HEK293T (cell line): ENCODE results near the gene BCAR3.
"Not testable (repeated sequence)": the region's sequence is repeated elsewhere in the genome, so short reads cannot be mapped to it uniquely, and the experiment has no call there.

ENCODE experiments used
- CTCF ChIA-PET: fragments of 350-600 bp; formaldehyde crosslinking; extraction: SDS; loops from one replicate; lab custom pipeline; 2021; ENCODE audit warnings: antibody characterized with exemption, inconsistent platforms; lab: Yijun Ruan, JAX
- POLR2A ChIA-PET: fragments of 350-600 bp; formaldehyde crosslinking; extraction: SDS; loops from one replicate; lab custom pipeline; 2020; ENCODE audit warnings: antibody characterized with exemption, inconsistent platforms; lab: Yijun Ruan, JAX
- DNase-seq: peaks from one replicate; pipeline ENCODE4 v3.0.0; 2012; ENCODE audit warnings: mixed read lengths; ENCODE audit errors: extremely low spot score
- ARNT ChIP-seq: fragments of 450-650 bp; IDR thresholded peaks from 2 replicates; pipeline ENCODE4 v1.6.1; 2017; ENCODE audit warnings: mild to moderate bottlenecking
- BHLHE40 ChIP-seq: fragments of 450-650 bp; IDR thresholded peaks from 2 replicates; pipeline ENCODE4 v1.6.1; 2016; ENCODE audit warnings: mild to moderate bottlenecking, moderate library complexity, borderline replicate concordance
- CTBP1 ChIP-seq: fragments of 450-650 bp; IDR thresholded peaks from 2 replicates; pipeline ENCODE4 v1.6.1; 2016; ENCODE audit warnings: borderline replicate concordance
- ELF4 ChIP-seq: fragments of 450-650 bp; IDR thresholded peaks from 2 replicates; pipeline ENCODE4 v1.6.1; 2017; ENCODE audit warnings: antibody characterized with exemption
- FOXK2 ChIP-seq: fragments of 450-650 bp; IDR thresholded peaks from 2 replicates; pipeline ENCODE4 v1.6.1; 2016; ENCODE audit warnings: mild to moderate bottlenecking
- FOXM1 ChIP-seq: fragments of 450-650 bp; IDR thresholded peaks from 2 replicates; pipeline ENCODE4 v1.6.1; 2017; ENCODE audit warnings: mild to moderate bottlenecking, borderline replicate concordance
- HDGF ChIP-seq: fragments of 450-650 bp; IDR thresholded peaks from 2 replicates; pipeline ENCODE4 v1.6.1; 2017; ENCODE audit warnings: antibody characterized with exemption, borderline replicate concordance
- L3MBTL2 ChIP-seq: fragments of 450-650 bp; conservative IDR thresholded peaks from 2 replicates; pipeline ENCODE4 v1.6.1; 2016; ENCODE audit warnings: mild to moderate bottlenecking
- LEF1 ChIP-seq: fragments of 450-650 bp; IDR thresholded peaks from 2 replicates; pipeline ENCODE4 v1.6.1; 2017; ENCODE audit warnings: mild to moderate bottlenecking, borderline replicate concordance
- NFRKB ChIP-seq: fragments of 450-650 bp; IDR thresholded peaks from 2 replicates; pipeline ENCODE4 v1.6.1; 2016; ENCODE audit warnings: mild to moderate bottlenecking, moderate library complexity
- SP1 ChIP-seq: fragments of 450-650 bp; IDR thresholded peaks from 2 replicates; pipeline ENCODE4 v1.6.1; 2017
- SUZ12 ChIP-seq: fragments of 450-650 bp; IDR thresholded peaks from 2 replicates; pipeline ENCODE4 v1.6.1; 2016; ENCODE audit warnings: mild to moderate bottlenecking
- TARDBP ChIP-seq: fragments of 450-650 bp; IDR thresholded peaks from 2 replicates; pipeline ENCODE4 v1.6.1; 2016
- ZNF384 ChIP-seq: fragments of 450-650 bp; IDR thresholded peaks from 2 replicates; pipeline ENCODE4 v1.6.1; 2016
- TF ChIP-seq, protein P1 (sequence below): fragments of 450-650 bp; IDR thresholded peaks from 2 replicates; pipeline ENCODE4 v1.6.1; 2016

Gene BCAR3

DNA sequence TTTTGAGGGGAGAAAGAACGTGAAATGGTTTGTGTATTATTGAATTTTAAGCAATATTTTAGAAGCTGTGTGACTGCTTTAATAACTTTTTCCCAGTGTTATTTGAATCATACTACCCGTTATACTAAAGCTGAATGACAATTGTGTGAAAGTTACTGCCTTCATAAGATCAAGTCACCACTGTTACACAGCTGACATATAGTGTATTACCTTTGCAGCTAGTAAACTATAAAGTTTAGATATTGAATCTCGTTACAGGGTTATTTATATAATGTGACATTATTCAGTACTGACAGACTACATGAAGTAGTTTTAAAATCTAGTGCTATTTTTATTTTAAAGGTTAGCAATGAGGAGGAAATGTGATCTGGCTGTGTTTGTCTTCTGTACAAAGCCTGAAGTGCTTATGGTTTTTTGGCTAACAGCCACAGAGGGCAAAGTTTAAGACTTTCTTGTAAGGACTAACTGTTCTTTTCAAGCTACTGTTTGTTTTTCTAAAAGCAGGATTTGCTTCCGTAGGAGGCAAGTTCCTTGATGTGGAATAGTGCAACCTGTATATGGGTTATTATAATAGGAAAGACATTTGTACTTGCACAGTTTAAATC is 127.6 kb downstream of the BCAR3 start:
- TF ChIP-seq, protein P1, sequence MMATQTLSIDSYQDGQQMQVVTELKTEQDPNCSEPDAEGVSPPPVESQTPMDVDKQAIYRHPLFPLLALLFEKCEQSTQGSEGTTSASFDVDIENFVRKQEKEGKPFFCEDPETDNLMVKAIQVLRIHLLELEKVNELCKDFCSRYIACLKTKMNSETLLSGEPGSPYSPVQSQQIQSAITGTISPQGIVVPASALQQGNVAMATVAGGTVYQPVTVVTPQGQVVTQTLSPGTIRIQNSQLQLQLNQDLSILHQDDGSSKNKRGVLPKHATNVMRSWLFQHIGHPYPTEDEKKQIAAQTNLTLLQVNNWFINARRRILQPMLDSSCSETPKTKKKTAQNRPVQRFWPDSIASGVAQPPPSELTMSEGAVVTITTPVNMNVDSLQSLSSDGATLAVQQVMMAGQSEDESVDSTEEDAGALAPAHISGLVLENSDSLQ, result peak; percentile 18; the same call in 1 of the 2 replicates
- POLR2A ChIA-PET, CTCF ChIA-PET, DNase-seq: not testable (repeated sequence)

DNA sequence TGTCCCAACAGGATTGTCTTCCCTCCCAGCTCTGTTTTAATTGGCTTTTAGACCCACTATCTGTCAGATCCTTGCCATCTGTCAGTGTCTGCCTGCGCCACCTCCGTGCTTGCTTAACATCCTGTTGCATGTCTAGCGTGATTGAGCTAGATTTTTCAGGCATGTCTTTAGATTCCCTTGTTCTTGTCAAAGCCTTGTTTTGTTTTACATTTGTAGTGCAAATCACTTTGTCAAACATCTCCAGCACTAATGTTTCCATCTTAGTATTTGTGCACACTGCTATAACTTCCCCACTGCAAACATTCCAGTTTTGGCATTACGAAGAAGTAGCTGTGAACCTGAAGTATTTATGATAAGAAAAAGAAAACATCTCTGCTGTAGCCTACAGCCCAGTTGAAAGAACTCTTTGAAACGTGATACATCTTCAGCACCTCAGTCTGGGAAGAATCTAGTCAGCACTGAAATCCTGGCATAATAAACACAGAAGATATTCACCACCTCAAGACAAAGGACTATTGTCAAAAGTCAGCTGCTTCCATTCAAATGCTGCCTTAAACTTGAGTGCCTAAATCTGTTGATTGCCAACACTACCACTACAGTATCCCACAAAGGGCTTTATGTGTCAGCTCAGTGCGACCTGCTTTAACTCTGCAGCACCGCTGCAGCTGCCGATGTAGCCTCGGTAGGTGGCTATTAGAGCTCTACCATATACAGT is 128.7 kb downstream of the BCAR3 start:
- ChIA-PET CTCF (interaction anchor here (0.6 to 0.8 kb wide), 3 partner anchors 11 to 242 kb away, joined by 3 to 5 read pairs (median 4); no protein-coding TSS in a partner anchor), POLR2A (interaction anchor here (0.6 to 1.0 kb wide), 3 partner anchors 105 to 327 kb away, joined by 3 read pairs; partner anchors contain the start of gene FNBP1L)
- TF ChIP-seq SP1, result no peak
- TF ChIP-seq, protein P1, result peak; percentile 72
- peak; percentile 28 for DNase-seq

DNA sequence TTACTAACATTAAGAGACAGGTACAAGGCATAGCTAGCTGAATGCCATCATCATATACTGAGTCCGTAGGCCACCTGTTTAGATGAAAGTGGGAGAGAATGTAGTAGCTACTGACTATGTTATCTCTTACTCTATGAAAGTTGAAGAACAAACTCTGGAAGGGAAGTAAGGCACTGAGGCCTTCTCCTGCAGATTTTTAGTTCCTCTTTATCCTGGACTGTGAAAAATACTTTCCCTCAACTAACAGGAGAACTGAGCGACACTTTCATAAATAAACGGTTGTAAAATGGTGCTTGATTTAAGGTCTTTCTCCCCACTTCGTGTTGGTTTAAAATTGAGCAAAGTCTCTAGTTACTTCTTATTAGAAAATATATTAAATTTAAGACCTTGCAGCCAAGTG is 131.8 kb downstream of the BCAR3 start:
- TF ChIP-seq TARDBP (no peak), HDGF (no peak), FOXK2 (no peak), ARNT (no peak)
- TF ChIP-seq, protein P1, result no peak
- DNase-seq, result no peak
- POLR2A ChIA-PET, result no interaction called here
- CTCF ChIA-PET, result no interaction called here

DNA sequence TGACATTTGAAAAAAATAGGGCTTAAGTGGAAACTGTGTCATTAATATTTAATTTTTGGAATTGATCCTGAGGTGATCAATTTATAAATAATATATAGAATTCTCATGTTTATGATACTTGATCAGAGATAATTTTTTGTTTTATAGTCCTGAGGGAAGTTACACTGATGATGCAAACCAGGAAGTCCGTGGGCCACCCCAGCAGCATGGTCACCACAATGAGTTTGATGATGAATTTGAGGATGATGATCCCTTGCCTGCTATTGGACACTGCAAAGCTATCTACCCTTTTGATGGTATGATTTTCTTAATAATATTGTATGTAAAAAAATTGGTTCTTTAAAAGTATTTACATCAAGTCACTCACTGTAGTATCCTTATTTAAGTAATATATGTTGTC is 132.5 kb downstream of the BCAR3 start:
- ChIA-PET POLR2A (no interaction called here), CTCF (no interaction called here)
- TF ChIP-seq LEF1 (no peak), FOXM1 (no peak), ELF4 (no peak), ZNF384 (no peak), CTBP1 (no peak), SP1 (no peak), L3MBTL2 (no peak), SUZ12 (no peak), BHLHE40 (no peak), ARNT (no peak), FOXK2 (no peak)
- TF ChIP-seq, protein P1, result no peak
- no peak for DNase-seq

DNA sequence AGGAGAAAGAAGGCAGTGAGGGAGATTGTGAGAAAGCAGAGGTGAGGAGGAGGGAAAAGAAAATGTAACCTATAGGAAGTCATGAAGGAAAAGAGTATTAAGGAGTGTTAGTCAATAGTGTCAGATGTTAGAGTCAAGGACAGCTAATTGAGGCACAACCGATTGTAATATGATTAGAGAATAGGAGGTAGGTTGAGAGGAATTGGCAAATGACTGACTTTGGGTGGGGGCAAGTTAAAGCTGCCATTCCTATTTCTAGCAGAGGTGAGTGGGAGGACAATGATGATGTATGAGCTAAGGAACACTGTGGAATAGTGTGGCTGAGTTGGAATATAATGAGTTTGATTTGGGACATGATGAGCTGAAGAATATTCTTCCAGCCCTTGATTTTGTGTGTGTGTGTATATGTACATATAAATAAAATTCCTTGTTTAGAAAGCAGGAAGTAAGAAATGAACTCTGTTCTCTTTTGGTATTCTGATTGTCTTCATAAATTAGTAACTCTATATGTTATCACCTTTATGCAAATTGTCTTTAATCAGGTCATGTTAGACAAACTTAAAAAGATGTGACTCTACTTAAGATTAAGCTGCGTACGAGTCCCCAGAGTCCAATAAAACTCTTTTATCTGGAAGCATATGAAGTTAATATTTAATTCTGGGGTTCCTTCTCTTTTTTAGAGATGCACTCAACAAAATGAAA is 135.3 kb downstream of the BCAR3 start:
- ChIA-PET POLR2A (interaction anchor here (0.9 kb wide), 1 partner anchor 300 kb away, joined by 4 read pairs; no protein-coding TSS in a partner anchor), CTCF (no interaction called here)
- no peak for TF ChIP-seq BHLHE40
- TF ChIP-seq FOXM1, result no peak
- TF ChIP-seq ZNF384, result no peak
- no peak for TF ChIP-seq SP1
- no peak for TF ChIP-seq ARNT
- TF ChIP-seq, protein P1, result no peak
- no peak for TF ChIP-seq HDGF
- DNase-seq, result no peak

DNA sequence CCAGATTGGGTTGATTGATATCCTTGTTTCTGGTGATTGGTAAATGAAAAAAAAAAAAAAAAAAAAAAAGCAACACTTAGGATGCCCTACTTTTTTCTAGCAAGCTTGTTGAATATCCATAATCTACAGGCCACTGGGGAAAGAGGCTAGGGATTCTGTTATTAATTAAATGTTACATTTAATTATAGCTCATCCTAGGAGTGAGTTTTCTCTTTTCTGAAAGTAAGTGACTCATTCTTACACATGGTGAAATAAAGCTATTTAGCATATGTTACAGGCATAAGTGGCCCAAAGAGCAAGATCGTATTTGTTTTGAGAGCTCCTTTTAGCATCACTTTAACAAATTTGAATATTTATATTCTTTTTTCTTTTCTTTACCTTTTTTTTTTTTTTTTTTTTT is 139.2 kb downstream of the BCAR3 start:
- TF ChIP-seq ZNF384 (no peak; the same call in 1 of the 2 replicates), TARDBP (no peak), NFRKB (no peak), ELF4 (no peak), ARNT (no peak), CTBP1 (no peak), FOXM1 (no peak), L3MBTL2 (no peak)
- DNase-seq, result no peak
- POLR2A ChIA-PET, result no interaction called here
- CTCF ChIA-PET, result interaction anchor here (1.0 kb wide), 2 partner anchors 8 to 10 kb away, joined by 3 to 5 read pairs; no protein-coding TSS in a partner anchor
